ENCODE results near the gene LAPTM5. TPM values are rescaled to one million over a fixed set of nuclear protein-coding genes. Genes with fewer than 3 reads are reported as not detected.

The LAPTM5 gene
- total RNA-seq, 1 donor from 2014 or later: 39.8 TPM

- intact Hi-C loops (cut with DNase I): loop anchor here (2.0 kb wide), 1 partner anchor 59 kb away; no protein-coding TSS in a partner anchor
- Histone ChIP-seq H3K9me3 (no peaks in the 10 kb centered on the region), H3K4me3 (no peak overlapping the region), H3K36me3 (peaks cover 0 to 3% of the 10 kb centered on the region in 2 donors), H3K4me1 (peaks cover 9% of the 10 kb centered on the region), H3K27me3 (no peaks in the 10 kb centered on the region), H3K27ac (no peak overlapping the region)
- TF ChIP-seq CTCF (IDR thresholded peaks at IDR 0.05) (no peak), POLR2A (IDR thresholded peaks at IDR 0.05) (no peak), POLR2AphosphoS5 (IDR thresholded peaks at IDR 0.05; ENCODE audit: insufficient read depth in 1 of 2, low read depth in 1 of 2) (no peak)
- DNase-seq (ENCODE audit: extremely low spot score in 2 of 2): no peak
Observed at GRCh38 chr1:30721341-30721793, 36.2 kb downstream of the LAPTM5 start.

DNA sequence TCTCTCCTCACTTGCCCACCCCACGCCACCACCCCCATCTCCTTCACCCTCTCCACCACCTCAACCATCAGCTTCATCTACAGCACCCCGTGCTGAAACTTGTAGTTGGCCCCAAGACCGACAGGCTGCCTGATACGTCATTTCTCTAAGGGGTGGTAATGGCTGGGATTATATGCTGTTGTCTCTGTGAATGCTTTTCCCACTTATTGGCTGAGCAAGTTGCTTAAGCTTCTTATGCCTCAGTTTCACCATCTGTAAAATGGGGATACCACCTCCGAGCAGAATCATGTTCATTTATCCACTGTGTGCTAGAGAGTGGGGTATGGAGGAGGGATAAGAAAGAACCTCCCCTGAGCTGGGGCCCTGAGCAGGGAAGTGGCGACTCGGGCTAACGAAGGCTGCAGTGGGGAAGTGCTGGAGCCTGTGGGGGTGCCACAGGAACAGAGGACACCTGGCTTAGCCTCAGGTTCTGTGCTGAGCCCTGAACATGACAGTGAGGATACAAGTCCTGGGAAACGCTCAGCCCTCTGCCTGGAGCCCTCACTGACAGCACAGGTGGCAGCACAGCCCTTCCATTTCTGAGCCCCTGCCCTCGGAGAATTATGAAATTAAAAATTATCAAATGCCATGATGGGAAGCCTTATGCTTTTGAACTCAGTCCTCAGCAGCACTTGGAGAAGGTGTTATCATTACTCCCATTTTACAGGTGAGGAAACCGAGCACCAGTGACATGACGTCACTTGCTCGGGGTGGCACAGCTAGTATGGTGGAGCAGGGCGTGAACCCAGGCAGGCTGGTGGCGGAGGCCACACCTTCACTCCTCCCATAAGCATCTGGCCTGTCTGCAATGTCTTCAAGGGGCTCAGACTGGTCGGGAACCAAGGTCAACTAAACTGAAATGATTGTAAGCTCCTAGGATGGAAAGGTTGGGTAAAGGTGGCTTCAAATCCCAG, 37.0 kb downstream of the LAPTM5 start:
- no peaks in the 10 kb centered on the region for H3K9me3 ChIP-seq
- intact Hi-C loops (cut with DNase I): loop anchor here (2.0 kb wide), 1 partner anchor 60 kb away; no protein-coding TSS in a partner anchor
- peaks cover 9% of the 10 kb centered on the region for H3K4me1 ChIP-seq

DNA sequence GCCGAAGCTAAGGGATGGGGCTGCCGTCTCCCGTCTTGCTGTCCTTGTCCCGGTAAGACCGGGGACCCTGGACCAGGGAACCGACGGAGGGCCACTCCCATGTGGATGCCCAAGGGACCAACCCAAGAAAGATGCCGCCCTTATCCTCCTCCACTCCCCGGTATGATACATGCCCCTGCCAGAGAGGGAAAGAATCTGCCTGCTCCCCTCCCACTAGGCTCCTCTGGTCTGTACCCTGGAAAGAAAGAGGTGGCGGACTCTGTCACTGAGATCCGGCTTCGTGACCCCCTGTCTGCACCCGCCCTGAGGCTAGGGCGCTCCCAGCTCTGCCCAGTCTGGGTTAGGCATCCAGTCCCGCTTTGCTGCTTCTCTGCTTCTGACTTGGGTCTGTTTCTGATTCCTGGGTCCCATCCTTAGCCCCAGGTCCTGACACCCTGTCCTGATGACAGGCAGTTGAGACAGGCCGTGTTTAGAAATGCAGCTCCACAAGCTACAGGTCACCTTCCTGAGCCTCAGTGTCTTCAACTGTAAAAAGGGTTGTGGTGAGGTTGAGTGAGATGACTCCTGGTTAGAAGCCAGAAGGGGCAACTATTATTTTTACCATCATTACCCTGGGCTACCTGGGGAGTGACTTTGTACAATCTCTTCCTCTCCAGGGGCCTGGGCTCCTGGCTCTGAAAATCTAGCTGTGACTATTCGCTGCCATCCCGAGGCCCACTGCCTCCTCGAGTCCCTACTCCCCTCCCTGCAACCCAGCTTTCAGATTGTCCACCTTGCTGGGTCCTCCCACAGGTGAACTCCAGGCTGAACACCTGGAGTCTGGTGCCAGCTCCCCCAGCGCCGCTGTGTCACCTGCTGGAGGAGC, 37.9 kb downstream of the LAPTM5 start:
- intact Hi-C loops (cut with DNase I): loop anchor here (2.0 to 5.0 kb wide), 3 partner anchors 61 to 1597 kb away; partner anchors contain the start of gene TMEM200B
- peaks cover 9% of the 10 kb centered on the region for H3K4me1 ChIP-seq

More for the DNA sequence above, 37.0 kb downstream of the LAPTM5 start:
- Histone ChIP-seq H3K4me3 (no peak overlapping the region), H3K27me3 (no peaks in the 10 kb centered on the region), H3K27ac (no peak overlapping the region), H3K36me3 (peaks cover 0 to under 1% of the 10 kb centered on the region in 2 donors)
- no peak for DNase-seq (ENCODE audit: extremely low spot score in 2 of 2)
- TF ChIP-seq POLR2A (IDR thresholded peaks at IDR 0.05) (no peak), CTCF (IDR thresholded peaks at IDR 0.05) (no peak), POLR2AphosphoS5 (IDR thresholded peaks at IDR 0.05; ENCODE audit: insufficient read depth in 1 of 2, low read depth in 1 of 2) (no peak)

More for the DNA sequence above, 37.9 kb downstream of the LAPTM5 start:
- Histone ChIP-seq H3K36me3 (no peaks in the 10 kb centered on the region), H3K9me3 (no peaks in the 10 kb centered on the region), H3K27me3 (no peaks in the 10 kb centered on the region), H3K27ac (peak overlapping the region; percentile 99), H3K4me3 (peak overlapping the region; percentile 54 to 73)
- DNase-seq (ENCODE audit: extremely low spot score in 2 of 2): no peak
- TF ChIP-seq POLR2A (IDR thresholded peaks at IDR 0.05) (no peak), CTCF (IDR thresholded peaks at IDR 0.05) (no peak), POLR2AphosphoS5 (IDR thresholded peaks at IDR 0.05; ENCODE audit: insufficient read depth in 1 of 2, low read depth in 1 of 2) (no peak)

Measured in vagina (tissue), 2 donors.